ENCODE data around the gene RTTN. TPM values are rescaled to one million over a fixed set of nuclear protein-coding genes. Genes with fewer than 3 reads are reported as not detected.

RTTN gene
- total RNA-seq, 1 donor from 2014 or later, result 10.8 TPM

GRCh38 chr18:70089858-70090257 lies 115.6 kb downstream of the RTTN start:
- Histone ChIP-seq H3K27ac (no peak overlapping the region), H3K4me3 (no peak overlapping the region), H3K9me3 (no peaks in the 10 kb centered on the region), H3K4me1 (no peaks in the 10 kb centered on the region), H3K27me3 (ENCODE audit: low read depth) (no peaks in the 10 kb centered on the region), H3K36me3 (peaks cover 17% of the 10 kb centered on the region)
- intact Hi-C loops (cut with DNase I), result no loop called here
- ATAC-seq, result no peak
- no peak for TF ChIP-seq CTCF (IDR thresholded peaks at IDR 0.05)
- no peak for DNase-seq

GRCh38 chr18:70086085-70086484 lies 119.4 kb downstream of the RTTN start:
- Histone ChIP-seq H3K27me3 (ENCODE audit: low read depth) (no peaks in the 10 kb centered on the region), H3K9me3 (no peaks in the 10 kb centered on the region), H3K36me3 (peaks cover 5% of the 10 kb centered on the region), H3K4me1 (no peaks in the 10 kb centered on the region), H3K4me3 (no peak overlapping the region), H3K27ac (no peak overlapping the region)
- ATAC-seq, result no peak
- no peak for DNase-seq
- TF ChIP-seq CTCF (IDR thresholded peaks at IDR 0.05), result no peak
- intact Hi-C loops (cut with DNase I), result no loop called here

- ATAC-seq, result no peak
- Histone ChIP-seq H3K9me3 (no peaks in the 10 kb centered on the region), H3K4me3 (no peak overlapping the region), H3K4me1 (no peaks in the 10 kb centered on the region), H3K27ac (no peak overlapping the region), H3K27me3 (ENCODE audit: low read depth) (no peaks in the 10 kb centered on the region), H3K36me3 (peaks cover 5% of the 10 kb centered on the region)
- intact Hi-C loops (cut with DNase I), result no loop called here
- TF ChIP-seq CTCF (IDR thresholded peaks at IDR 0.05), result no peak
- DNase-seq, result no peak
These were observed 119.8 kb downstream of the RTTN start for GRCh38 chr18:70085641-70086040.

GRCh38 chr18:70082430-70082829 lies 123.1 kb downstream of the RTTN start:
- TF ChIP-seq CTCF (IDR thresholded peaks at IDR 0.05), result no peak
- Histone ChIP-seq H3K36me3 (no peaks in the 10 kb centered on the region), H3K4me1 (no peaks in the 10 kb centered on the region), H3K9me3 (no peaks in the 10 kb centered on the region), H3K27me3 (ENCODE audit: low read depth) (no peaks in the 10 kb centered on the region), H3K4me3 (no peak overlapping the region), H3K27ac (no peak overlapping the region)
- ATAC-seq, result no peak
- DNase-seq, result no peak
- intact Hi-C loops (cut with DNase I), result no loop called here

- H3K36me3 ChIP-seq, result no peaks in the 10 kb centered on the region
- no peak overlapping the region for H3K27ac ChIP-seq
- no peaks in the 10 kb centered on the region for H3K4me1 ChIP-seq
- TF ChIP-seq CTCF (IDR thresholded peaks at IDR 0.05), result no peak
- H3K27me3 ChIP-seq (ENCODE audit: low read depth), result no peaks in the 10 kb centered on the region
- DNase-seq (no peak), ATAC-seq (no peak)
- no peak overlapping the region for H3K4me3 ChIP-seq
- intact Hi-C loops (cut with DNase I), result no loop called here
- no peaks in the 10 kb centered on the region for H3K9me3 ChIP-seq
These were observed 127.4 kb downstream of the RTTN start for GRCh38 chr18:70078106-70078505.

GRCh38 chr18:70075906-70076305 lies 129.6 kb downstream of the RTTN start:
- H3K36me3 ChIP-seq, result no peaks in the 10 kb centered on the region
- no peaks in the 10 kb centered on the region for H3K9me3 ChIP-seq
- TF ChIP-seq CTCF (IDR thresholded peaks at IDR 0.05), result no peak
- H3K4me3 ChIP-seq, result no peak overlapping the region
- ATAC-seq (no peak), DNase-seq (no peak)
- H3K4me1 ChIP-seq, result no peaks in the 10 kb centered on the region
- no peaks in the 10 kb centered on the region for H3K27me3 ChIP-seq (ENCODE audit: low read depth)
- intact Hi-C loops (cut with DNase I), result no loop called here
- H3K27ac ChIP-seq, result no peak overlapping the region
